T-helper 2 cell treated with Interferon-gamma antibody and Interleukin-4, amounts not matched to agents 100 ng/mL and 5 ng/mL, for 36 hours (primary cell): ENCODE results near the gene SGTB. TPM values are rescaled to one million over a fixed set of nuclear protein-coding genes. Genes with fewer than 3 reads are reported as not detected.

Experiments
- intact Hi-C: fragments of 100-400 bp; cut with micrococcal nuclease; formaldehyde crosslinking; loops from one replicate; pipeline ENCODE4 v1.15.1; 2023
- total RNA-seq: library from RNA; stranded (reverse); gene quantifications from 2 replicates; pipeline ENCODE4 v1.2.3, GENCODE V29; 2022

Gene SGTB
- total RNA-seq, 1 donor from 2014 or later, result 9.0 TPM

DNA sequence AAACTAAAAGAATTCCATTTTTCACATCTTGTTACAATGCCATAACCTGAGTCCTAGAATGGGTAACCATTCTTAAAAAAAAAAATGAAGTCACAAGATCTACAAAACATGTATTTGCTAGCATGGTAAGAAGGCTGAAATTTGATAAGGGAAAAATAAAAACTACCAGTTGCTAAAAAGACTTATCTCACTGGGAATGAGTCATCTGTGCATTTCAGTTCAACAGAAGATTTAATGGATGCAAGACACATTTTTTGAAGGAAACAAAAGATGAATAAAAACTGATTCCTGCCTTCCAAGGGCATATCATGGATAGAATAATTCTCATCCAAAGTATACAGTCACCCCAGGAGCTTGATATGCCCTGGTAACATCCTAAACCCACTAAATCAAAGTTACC lies 47.2 kb downstream of the SGTB start:
- intact Hi-C loops, result no loop called here

DNA sequence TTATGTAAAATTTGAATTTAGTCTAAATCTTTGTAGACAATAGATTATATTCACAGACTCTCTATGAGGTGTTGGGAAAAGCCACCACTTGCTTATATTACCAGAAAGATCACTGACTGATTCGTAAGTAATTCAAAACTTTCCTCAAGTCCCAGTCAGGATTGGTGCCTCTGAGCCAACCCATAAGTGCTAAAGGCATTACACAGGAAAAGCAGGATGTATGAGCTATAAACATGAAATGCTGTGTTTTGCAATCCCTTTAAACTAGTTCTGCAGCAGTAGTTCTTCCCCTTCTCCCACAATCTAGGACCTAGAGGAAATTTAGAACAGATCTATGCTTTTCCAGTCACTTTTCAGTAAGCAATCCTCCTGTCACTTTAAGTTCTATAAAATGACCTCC lies 49.1 kb downstream of the SGTB start:
- intact Hi-C loops, result no loop called here

DNA sequence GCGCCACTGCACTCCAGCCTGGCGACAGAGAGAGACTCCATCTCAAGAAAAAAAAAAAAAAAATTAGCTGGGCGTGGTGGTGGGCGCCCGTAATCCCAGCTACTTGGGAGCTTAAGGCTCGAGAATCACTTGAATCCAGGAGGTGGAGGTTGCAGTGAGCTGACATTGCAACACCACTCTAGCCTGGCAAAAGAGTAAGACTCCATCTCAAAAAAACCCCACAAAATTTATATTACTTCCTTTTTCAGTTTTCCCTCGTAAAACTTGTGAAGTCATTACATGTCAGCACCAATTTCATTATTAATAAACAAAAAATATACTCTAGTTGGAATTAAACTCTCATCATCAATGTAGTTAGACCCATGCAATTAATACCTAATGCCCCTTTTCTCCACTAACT lies 53.2 kb downstream of the SGTB start:
- intact Hi-C loops, result no loop called here

DNA sequence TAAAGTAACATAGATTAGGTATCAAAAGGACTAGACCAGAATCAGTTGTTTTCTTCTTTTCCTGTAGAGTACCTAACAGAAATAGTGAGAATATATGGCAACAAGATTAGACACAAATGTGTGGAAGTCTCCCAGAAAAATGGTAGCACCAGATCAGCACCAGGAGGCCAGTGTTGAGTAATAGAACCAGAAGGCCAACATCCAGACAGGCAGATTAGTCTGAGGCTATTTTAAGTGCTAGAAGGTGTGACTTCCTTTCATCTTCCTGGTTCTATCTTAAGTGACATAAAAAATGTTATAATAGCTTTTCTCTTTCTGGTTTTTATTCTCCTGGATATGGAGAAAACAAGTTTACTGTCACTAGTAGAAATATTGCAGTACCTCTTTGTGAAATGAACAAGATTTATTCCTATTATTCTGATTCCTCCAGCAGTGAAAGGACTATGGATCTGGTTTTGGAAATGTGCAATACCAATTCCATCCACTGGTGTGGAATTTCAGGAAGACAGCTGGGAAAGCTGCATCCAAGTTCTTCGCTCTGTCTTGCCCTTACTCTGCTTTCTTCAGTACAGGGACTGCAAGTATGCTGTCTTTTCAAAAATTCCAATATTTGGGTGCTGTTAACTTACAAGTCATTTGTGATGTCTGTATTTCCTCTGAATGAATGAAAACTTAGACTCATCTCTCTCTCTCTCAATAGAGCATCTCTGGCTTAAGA lies 57.9 kb downstream of the SGTB start:
- intact Hi-C loops, result no loop called here

DNA sequence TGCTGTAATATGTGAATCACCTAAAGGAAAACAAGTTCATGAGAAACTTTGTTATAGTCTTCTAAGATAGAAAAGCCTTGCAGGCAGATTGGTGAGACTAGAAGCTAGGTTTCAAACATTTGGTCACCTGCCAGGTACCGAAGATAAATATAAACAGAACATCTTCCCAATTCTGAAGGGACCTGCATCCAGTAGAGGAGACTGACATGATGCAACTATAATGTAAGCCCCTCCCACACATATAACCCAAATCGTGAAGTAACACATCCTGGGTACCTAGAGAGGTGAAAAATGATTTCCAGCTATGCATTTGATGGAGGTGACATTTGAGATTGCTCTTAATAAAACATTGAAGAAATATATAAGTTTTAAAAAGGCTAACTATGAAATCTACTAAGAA lies 67.2 kb downstream of the SGTB start:
- intact Hi-C loops, result no loop called here

DNA sequence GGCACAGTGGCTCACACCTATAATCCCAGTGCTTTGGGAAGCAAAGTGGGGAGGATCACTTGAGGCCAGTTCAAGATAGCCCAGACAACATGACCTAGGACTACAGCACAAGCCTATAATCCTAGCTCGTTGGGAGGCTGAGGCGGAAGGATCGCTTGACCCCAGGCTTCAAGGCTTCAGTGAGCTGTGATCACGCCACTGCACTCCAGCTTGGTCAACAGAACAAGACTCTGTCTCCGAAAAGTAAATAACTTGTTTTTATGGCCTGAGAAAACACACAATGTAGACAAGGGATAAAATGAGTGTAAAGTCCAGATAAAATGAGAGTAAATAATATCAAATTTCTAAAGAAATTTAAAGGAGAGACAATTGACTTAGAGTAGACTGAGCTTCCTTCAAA lies 70.8 kb downstream of the SGTB start:
- intact Hi-C loops, result no loop called here

DNA sequence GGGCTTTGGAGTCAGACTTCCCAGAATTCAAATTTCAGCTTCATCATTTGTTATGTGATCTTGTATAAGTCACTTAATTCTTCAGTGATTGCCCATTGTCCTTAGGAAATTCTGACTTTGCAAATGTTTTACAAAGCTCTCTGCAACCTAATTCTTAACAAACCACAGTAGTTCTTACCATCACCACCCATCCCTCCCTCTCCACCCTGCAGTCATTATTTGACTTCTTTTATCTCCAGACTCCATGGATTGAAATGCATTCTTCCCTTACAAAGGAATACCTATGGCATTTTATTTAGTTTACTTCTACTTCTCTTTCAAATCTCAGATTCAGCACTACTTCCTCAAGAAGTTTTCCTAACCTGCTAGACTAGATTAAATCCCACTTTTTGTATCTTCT lies 74.0 kb downstream of the SGTB start:
- intact Hi-C loops, result no loop called here

DNA sequence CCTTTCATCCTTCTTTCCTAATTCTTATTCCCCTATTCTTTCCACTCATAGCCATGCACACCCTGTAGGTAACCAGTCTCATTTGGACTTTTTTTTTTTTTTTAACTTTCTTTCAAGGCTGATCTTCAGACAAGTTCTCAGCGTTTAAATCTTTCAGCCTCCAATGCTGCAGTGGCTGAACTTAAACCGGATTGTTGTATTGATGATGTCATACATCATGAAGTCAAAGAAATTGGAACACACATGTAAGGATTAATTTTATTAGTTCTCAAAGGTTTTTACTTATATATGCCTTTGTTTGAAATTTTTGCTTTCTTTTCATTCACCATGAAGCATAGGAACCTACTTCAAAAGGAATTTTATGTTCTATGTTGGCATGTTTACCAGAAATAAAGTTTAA lies 75.0 kb downstream of the SGTB start:
- intact Hi-C loops, result no loop called here

DNA sequence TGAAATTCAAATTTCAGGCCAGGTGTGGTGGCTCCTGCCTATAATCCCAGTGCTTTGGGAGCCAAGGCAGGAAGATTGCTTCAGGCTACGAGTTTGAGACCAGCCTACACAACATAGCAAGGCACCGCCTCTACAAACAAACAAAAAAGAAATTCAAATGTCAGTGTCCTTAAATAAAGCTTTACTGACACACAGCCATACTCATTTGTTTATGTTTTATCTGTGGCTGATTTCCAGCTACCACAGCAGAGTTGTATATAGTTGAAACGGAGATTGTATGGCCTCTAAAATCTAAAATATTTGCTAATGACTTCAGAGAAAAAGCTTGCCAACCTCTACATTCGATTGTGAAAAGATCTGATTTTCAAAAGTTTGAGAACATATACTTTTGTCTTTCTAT lies 81.7 kb downstream of the SGTB start:
- intact Hi-C loops, result no loop called here

DNA sequence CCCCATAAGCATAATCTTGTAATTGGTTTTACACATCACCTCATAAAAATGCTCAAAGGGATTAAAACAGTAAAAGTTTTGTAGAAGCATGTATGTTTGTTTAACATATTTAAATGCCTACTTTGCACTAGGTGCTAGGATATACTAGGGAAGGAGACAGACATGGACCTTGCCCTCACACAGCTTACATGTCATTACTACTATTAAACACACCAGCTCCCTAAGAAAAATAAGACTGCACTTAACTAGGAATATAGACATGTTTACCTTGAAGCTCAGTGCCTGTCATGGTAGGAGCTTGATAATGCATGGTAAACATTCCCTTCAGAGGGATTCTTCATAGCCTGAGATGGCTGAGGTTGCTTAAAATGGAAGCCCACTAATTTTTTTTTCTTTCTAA lies 90.9 kb downstream of the SGTB start:
- intact Hi-C loops, result no loop called here

DNA sequence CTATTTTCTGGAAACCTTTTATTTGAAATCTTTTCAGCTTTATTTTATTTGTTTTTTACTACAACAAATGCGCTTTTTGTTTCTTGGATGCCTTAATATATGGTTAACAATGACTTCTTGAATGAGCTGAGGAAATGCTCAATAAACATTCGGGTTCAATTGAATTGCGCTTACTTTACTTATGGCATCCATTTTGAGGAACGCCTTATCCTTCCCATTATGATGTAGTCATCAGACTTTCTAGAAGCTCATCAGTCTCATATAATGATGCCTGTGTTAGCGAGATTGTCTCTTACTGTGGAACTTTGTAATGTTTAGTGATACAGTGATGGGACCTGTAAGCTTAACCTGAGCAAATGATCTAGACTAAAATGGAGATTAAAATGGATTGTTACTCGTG lies 96.2 kb downstream of the SGTB start:
- intact Hi-C loops, result loop anchor here (2.0 to 10.0 kb wide), 3 partner anchors 549 to 1203 kb away; no protein-coding TSS in a partner anchor

DNA sequence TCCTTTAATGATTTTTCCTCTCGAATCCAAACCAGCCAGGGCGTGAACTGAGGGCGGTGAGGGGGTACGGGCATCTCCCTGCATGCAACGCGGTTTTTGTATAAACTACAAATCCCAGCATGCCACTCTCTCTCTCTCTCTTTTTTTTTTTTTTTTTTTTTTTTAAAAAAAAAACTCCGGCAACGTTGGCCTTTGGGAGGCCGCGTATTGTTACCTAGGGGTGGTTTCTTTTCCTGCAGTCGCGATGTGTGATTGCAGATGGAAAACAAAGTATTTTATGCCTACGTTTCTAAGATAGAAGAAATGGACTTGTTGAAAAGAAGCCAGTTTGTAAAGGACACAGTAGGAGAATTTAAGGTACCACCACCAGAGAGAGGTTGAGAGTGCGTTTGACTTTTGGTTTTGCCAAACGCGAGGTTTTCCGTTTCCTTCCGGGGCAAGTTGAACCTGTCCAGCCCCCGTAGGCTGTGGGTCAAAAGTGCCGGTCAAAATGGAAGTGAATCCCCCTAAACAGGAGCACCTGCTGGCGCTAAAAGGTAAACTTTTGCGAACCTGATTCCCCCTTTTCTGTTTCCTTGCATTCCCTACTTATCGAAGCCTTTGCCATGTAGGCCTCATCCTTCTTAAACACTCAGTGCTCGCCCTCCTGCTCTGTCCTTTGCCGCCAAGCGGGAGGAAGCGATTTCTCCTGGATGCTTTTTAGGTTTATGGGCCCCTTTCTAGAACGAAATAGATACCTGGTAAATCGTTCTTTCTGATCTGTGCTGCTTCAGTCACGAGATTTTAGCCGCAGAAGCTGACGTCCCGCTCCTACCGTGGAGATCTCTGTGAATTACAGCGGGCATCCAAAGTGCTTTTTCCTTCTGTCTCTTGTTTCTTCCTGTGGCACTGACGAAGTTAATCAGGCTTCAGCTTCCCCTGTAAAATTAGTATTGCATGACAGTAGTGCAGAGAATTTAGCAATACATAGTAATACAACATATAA lies 97.0 kb downstream of the SGTB start, which contains the start of the genes SHLD3 and TRAPPC13:
TSS of gene SHLD3 (plus strand) at position 457 of the 985 bp plus-strand sequence. CDS start 4,561 bp downstream, outside the sequence.
TSS of gene TRAPPC13 (plus strand) at position 457 of the 985 bp plus-strand sequence. CDS start at position 491, 34 bp downstream.
- intact Hi-C loops, result loop anchor here (1.0 to 10.0 kb wide), 9 partner anchors 62 to 1204 kb away; partner anchors contain the start of genes CENPK, CWC27, ERBIN and NLN

DNA sequence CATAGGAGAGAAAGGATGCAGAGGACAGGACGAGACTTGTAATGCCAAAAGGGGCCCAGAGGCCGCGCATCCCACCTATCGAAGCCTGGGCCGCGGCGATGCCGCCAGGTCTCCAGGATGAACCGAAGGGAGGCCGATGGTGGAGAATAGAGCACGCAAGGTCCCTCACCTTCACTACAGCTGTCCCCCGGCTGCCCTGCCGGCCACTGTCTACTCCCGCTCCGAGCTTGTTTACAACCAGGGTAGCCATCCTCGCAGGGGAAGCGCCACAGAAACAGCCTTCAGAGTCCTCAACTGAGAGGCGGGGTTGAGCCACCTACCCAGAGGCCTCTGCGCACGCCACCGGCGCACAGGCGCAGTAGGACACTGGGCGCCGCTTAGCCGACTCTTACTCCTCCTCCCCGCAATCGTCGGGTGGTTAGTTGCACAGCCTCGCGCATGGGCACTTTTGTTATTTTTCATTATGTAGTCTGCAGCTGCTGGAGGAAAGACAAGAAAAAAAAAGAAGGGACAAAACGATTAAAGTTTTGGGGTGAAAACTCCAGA lies 97.8 kb downstream of the SGTB start, which contains the start of gene TRIM23:
TSS of gene TRIM23 (minus strand) at position 309 of the 546 bp plus-strand sequence. CDS start at position 250, 59 bp downstream.
- intact Hi-C loops, result loop anchor here (1.0 to 10.0 kb wide), 9 partner anchors 61 to 1205 kb away; partner anchors contain the start of genes CENPK, CWC27, ERBIN and NLN

DNA sequence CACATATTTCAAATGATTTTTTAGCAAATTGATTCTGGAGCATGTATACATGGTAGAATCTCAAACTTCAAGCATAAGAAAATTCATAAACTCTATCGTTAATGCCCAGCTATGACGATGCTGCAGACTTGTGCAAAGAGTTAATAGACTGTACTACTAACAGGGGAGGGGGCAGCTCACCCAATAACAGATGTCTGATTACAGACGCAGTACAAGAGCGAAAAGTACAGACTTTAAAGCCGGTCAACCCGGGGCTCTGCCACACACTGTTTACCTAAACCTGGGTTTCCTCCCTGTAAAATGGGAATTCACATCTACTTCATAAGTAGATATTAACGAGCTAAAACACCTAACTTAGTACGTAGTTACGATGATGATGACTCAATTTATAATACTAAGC lies 98.4 kb downstream of the SGTB start:
- intact Hi-C loops, result loop anchor here (10.0 kb wide), 2 partner anchors 551 to 589 kb away; no protein-coding TSS in a partner anchor

DNA sequence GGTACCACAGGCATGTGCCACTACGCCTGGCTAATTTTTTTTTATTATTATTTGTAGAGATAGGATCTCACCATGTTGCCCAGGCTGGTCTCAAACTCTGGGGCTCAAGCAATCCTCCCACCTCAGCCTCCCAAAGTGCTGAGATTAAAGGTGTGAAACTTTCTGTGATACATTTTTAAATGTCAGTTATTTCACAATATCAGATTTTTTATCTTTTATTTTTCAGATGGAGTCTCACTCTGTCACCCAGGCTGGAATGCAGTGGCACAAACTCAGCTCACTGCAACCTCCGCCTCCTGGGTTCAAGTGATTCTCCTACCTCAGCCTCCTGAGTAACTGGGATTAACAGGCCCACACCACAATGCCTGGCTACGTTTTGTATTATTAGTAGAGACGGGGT lies 99.9 kb downstream of the SGTB start:
- intact Hi-C loops, result loop anchor here (10.0 kb wide), 2 partner anchors 553 to 587 kb away; no protein-coding TSS in a partner anchor

DNA sequence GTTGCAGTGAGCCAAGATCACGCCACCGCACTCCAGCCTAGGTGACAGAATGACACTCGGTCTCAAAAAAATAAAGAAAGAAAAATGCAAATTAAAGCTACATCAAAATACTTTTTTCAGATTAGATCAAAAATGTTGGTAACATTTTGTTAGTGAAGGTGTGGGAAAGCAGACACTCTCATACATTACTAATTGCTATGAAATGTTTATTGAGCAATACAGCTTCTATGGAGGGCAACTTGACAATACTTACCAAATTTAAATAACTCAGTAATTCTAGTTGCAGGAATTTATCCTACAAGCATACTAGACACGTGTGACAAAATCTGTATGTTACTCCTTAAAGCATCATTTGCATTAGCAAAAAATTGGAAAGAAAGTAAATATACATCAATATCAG lies 101.9 kb downstream of the SGTB start:
- intact Hi-C loops, result loop anchor here (10.0 kb wide), 2 partner anchors 555 to 585 kb away; no protein-coding TSS in a partner anchor

Other genes with a start within 250 kb of the SGTB start
- 2.0 TPM in 2 replicates for gene ADAMTS6, start 240.2 kb downstream of the SGTB start, total RNA-seq
- gene CENPK, start 158.9 kb downstream of the SGTB start, total RNA-seq, result 87.3 and 90.2 TPM in 2 replicates
- gene PPWD1, start 158.8 kb downstream of the SGTB start, total RNA-seq, result 59.8 and 66.8 TPM in 2 replicates
- gene TRIM23, start 97.8 kb downstream of the SGTB start, total RNA-seq, result 7.9 and 8.1 TPM in 2 replicates
- gene SHLD3, start 97.1 kb downstream of the SGTB start, total RNA-seq, result 4.3 and 5.8 TPM in 2 replicates
- 25.1 and 25.5 TPM in 2 replicates for gene TRAPPC13, start 97.1 kb downstream of the SGTB start, total RNA-seq
- 10.9 and 14.2 TPM in 2 replicates for gene NLN, start 96 bp upstream of the SGTB start, total RNA-seq
- 54.1 and 56.8 TPM in 2 replicates for gene ERBIN, start 204.5 kb upstream of the SGTB start, total RNA-seq